ENCODE measurements around the gene RGS14.
A peak's percentile ranks its signal among the peaks of the same experiment; 100 is the strongest.

RGS14 gene

GRCh38 chr5:177357459-177358351 lies at the start of gene RGS14:
Gene RGS14, plus strand, starts transcription at chr5:177357924. Its CDS starts 101 bp downstream, at chr5:177358025.
- H3K27ac ChIP-seq (ENCODE audit: low read depth in 2 of 2, low read length in 2 of 2): peak within 1 kb of the TSS; percentile 31 to 46
- no peaks in the 10 kb centered on the region for H3K36me3 ChIP-seq (ENCODE audit: control insufficient read depth in 2 of 2, insufficient read depth in 2 of 2, low read length in 2 of 2)
- H3K9me3 ChIP-seq (ENCODE audit: control insufficient read depth in 2 of 2, low read length in 2 of 2): no peaks in the 10 kb centered on the region
- peaks cover 25 to 52% of the 10 kb centered on the region in 2 donors for H3K4me1 ChIP-seq (ENCODE audit: control insufficient read depth in 2 of 2, insufficient read depth in 2 of 2, low read length in 2 of 2)
- peak within 1 kb of the TSS; percentile 62 to 75 for H3K4me3 ChIP-seq (ENCODE audit: low read length in 2 of 2)
- peak within 1 kb of the TSS; percentile 64 to 65 for H3K9ac ChIP-seq (ENCODE audit: low read depth in 1 of 2, low read length in 2 of 2)
- no peaks in the 10 kb centered on the region for H3K27me3 ChIP-seq (ENCODE audit: control insufficient read depth in 2 of 2, insufficient read depth in 2 of 2, low read length in 2 of 2)

- no peaks in the 10 kb centered on the region for H3K27me3 ChIP-seq (ENCODE audit: control insufficient read depth in 2 of 2, insufficient read depth in 2 of 2, low read length in 2 of 2)
- H3K9me3 ChIP-seq (ENCODE audit: control insufficient read depth in 2 of 2, low read length in 2 of 2): no peaks in the 10 kb centered on the region
- no peak overlapping the region for H3K4me3 ChIP-seq (ENCODE audit: low read length in 2 of 2)
- peaks cover 33 to 45% of the 10 kb centered on the region in 2 donors for H3K4me1 ChIP-seq (ENCODE audit: control insufficient read depth in 2 of 2, insufficient read depth in 2 of 2, low read length in 2 of 2)
- H3K36me3 ChIP-seq (ENCODE audit: control insufficient read depth in 2 of 2, insufficient read depth in 2 of 2, low read length in 2 of 2): peaks cover 22 to 24% of the 10 kb centered on the region in 2 donors
- H3K9ac ChIP-seq (ENCODE audit: low read depth in 1 of 2, low read length in 2 of 2): peak overlapping the region in 1 of 2 donors; percentile 14
- peak overlapping the region in 1 of 2 donors; percentile 16 for H3K27ac ChIP-seq (ENCODE audit: low read depth in 2 of 2, low read length in 2 of 2)
These were observed 49.0 kb upstream of the RGS14 start for GRCh38 chr5:177308740-177309139.

- Histone ChIP-seq H3K36me3 (ENCODE audit: control insufficient read depth in 2 of 2, insufficient read depth in 2 of 2, low read length in 2 of 2) (peaks cover 22 to 24% of the 10 kb centered on the region in 2 donors), H3K4me3 (ENCODE audit: low read length in 2 of 2) (no peak overlapping the region), H3K27ac (ENCODE audit: low read depth in 2 of 2, low read length in 2 of 2) (peak overlapping the region in 1 of 2 donors; percentile 19), H3K9ac (ENCODE audit: low read depth in 1 of 2, low read length in 2 of 2) (no peak overlapping the region), H3K4me1 (ENCODE audit: control insufficient read depth in 2 of 2, insufficient read depth in 2 of 2, low read length in 2 of 2) (peaks cover 27 to 42% of the 10 kb centered on the region in 2 donors), H3K9me3 (ENCODE audit: control insufficient read depth in 2 of 2, low read length in 2 of 2) (no peaks in the 10 kb centered on the region), H3K27me3 (ENCODE audit: control insufficient read depth in 2 of 2, insufficient read depth in 2 of 2, low read length in 2 of 2) (no peaks in the 10 kb centered on the region)
These were observed 48.2 kb upstream of the RGS14 start for GRCh38 chr5:177309351-177310191.

- H3K27ac ChIP-seq (ENCODE audit: low read depth in 2 of 2, low read length in 2 of 2): peak overlapping the region in 1 of 2 donors; percentile 23
- peak overlapping the region in 1 of 2 donors; percentile 67 for H3K4me3 ChIP-seq (ENCODE audit: low read length in 2 of 2)
- peaks cover 20 to 24% of the 10 kb centered on the region in 2 donors for H3K36me3 ChIP-seq (ENCODE audit: control insufficient read depth in 2 of 2, insufficient read depth in 2 of 2, low read length in 2 of 2)
- H3K9ac ChIP-seq (ENCODE audit: low read depth in 1 of 2, low read length in 2 of 2): no peak overlapping the region
- H3K27me3 ChIP-seq (ENCODE audit: control insufficient read depth in 2 of 2, insufficient read depth in 2 of 2, low read length in 2 of 2): no peaks in the 10 kb centered on the region
- peaks cover 20 to 35% of the 10 kb centered on the region in 2 donors for H3K4me1 ChIP-seq (ENCODE audit: control insufficient read depth in 2 of 2, insufficient read depth in 2 of 2, low read length in 2 of 2)
- no peaks in the 10 kb centered on the region for H3K9me3 ChIP-seq (ENCODE audit: control insufficient read depth in 2 of 2, low read length in 2 of 2)
These were observed 47.4 kb upstream of the RGS14 start for GRCh38 chr5:177310332-177310731.

GRCh38 chr5:177310757-177311391 lies 46.9 kb upstream of the RGS14 start:
- peaks cover 14 to 35% of the 10 kb centered on the region in 2 donors for H3K4me1 ChIP-seq (ENCODE audit: control insufficient read depth in 2 of 2, insufficient read depth in 2 of 2, low read length in 2 of 2)
- no peaks in the 10 kb centered on the region for H3K27me3 ChIP-seq (ENCODE audit: control insufficient read depth in 2 of 2, insufficient read depth in 2 of 2, low read length in 2 of 2)
- peak overlapping the region; percentile 62 to 67 for H3K4me3 ChIP-seq (ENCODE audit: low read length in 2 of 2)
- peak overlapping the region in 1 of 2 donors; percentile 23 for H3K27ac ChIP-seq (ENCODE audit: low read depth in 2 of 2, low read length in 2 of 2)
- H3K9ac ChIP-seq (ENCODE audit: low read depth in 1 of 2, low read length in 2 of 2): peak overlapping the region; percentile 24 to 51
- H3K36me3 ChIP-seq (ENCODE audit: control insufficient read depth in 2 of 2, insufficient read depth in 2 of 2, low read length in 2 of 2): peaks cover 15 to 19% of the 10 kb centered on the region in 2 donors
- H3K9me3 ChIP-seq (ENCODE audit: control insufficient read depth in 2 of 2, low read length in 2 of 2): no peaks in the 10 kb centered on the region

- H3K9ac ChIP-seq (ENCODE audit: low read depth in 1 of 2, low read length in 2 of 2): peak overlapping the region; percentile 32 to 51
- no peaks in the 10 kb centered on the region for H3K9me3 ChIP-seq (ENCODE audit: control insufficient read depth in 2 of 2, low read length in 2 of 2)
- peaks cover 10 to 14% of the 10 kb centered on the region in 2 donors for H3K36me3 ChIP-seq (ENCODE audit: control insufficient read depth in 2 of 2, insufficient read depth in 2 of 2, low read length in 2 of 2)
- H3K27ac ChIP-seq (ENCODE audit: low read depth in 2 of 2, low read length in 2 of 2): peak overlapping the region in 1 of 2 donors; percentile 58
- peaks cover 13 to 35% of the 10 kb centered on the region in 2 donors for H3K4me1 ChIP-seq (ENCODE audit: control insufficient read depth in 2 of 2, insufficient read depth in 2 of 2, low read length in 2 of 2)
- peak overlapping the region; percentile 62 to 67 for H3K4me3 ChIP-seq (ENCODE audit: low read length in 2 of 2)
- H3K27me3 ChIP-seq (ENCODE audit: control insufficient read depth in 2 of 2, insufficient read depth in 2 of 2, low read length in 2 of 2): no peaks in the 10 kb centered on the region
These were observed 46.4 kb upstream of the RGS14 start for GRCh38 chr5:177311392-177311722.

- Histone ChIP-seq H3K27ac (ENCODE audit: low read depth in 2 of 2, low read length in 2 of 2) (peak within 1 kb of the TSS; percentile 58 to 67), H3K9me3 (ENCODE audit: control insufficient read depth in 2 of 2, low read length in 2 of 2) (no peaks in the 10 kb centered on the region), H3K4me3 (ENCODE audit: low read length in 2 of 2) (peak within 1 kb of the TSS; percentile 62 to 67), H3K9ac (ENCODE audit: low read depth in 1 of 2, low read length in 2 of 2) (peak within 1 kb of the TSS; percentile 32 to 51), H3K36me3 (ENCODE audit: control insufficient read depth in 2 of 2, insufficient read depth in 2 of 2, low read length in 2 of 2) (peaks cover 4 to 8% of the 10 kb centered on the region in 2 donors), H3K4me1 (ENCODE audit: control insufficient read depth in 2 of 2, insufficient read depth in 2 of 2, low read length in 2 of 2) (peaks cover 13 to 35% of the 10 kb centered on the region in 2 donors), H3K27me3 (ENCODE audit: control insufficient read depth in 2 of 2, insufficient read depth in 2 of 2, low read length in 2 of 2) (no peaks in the 10 kb centered on the region)
These were observed 45.7 kb upstream of the RGS14 start, which contains the start of gene MXD3 for GRCh38 chr5:177311723-177312648. Gene MXD3, minus strand, starts transcription at chr5:177311898. Its CDS starts 68 bp downstream, at chr5:177311830.

- Histone ChIP-seq H3K27ac (ENCODE audit: low read depth in 2 of 2, low read length in 2 of 2) (peak overlapping the region in 1 of 2 donors; percentile 24), H3K4me1 (ENCODE audit: control insufficient read depth in 2 of 2, insufficient read depth in 2 of 2, low read length in 2 of 2) (peaks cover 13 to 34% of the 10 kb centered on the region in 2 donors), H3K36me3 (ENCODE audit: control insufficient read depth in 2 of 2, insufficient read depth in 2 of 2, low read length in 2 of 2) (peaks cover 3 to 7% of the 10 kb centered on the region in 2 donors), H3K27me3 (ENCODE audit: control insufficient read depth in 2 of 2, insufficient read depth in 2 of 2, low read length in 2 of 2) (no peaks in the 10 kb centered on the region), H3K9ac (ENCODE audit: low read depth in 1 of 2, low read length in 2 of 2) (peak overlapping the region in 1 of 2 donors; percentile 17), H3K9me3 (ENCODE audit: control insufficient read depth in 2 of 2, low read length in 2 of 2) (no peaks in the 10 kb centered on the region), H3K4me3 (ENCODE audit: low read length in 2 of 2) (peak overlapping the region; percentile 54 to 62)
These were observed 45.0 kb upstream of the RGS14 start for GRCh38 chr5:177312649-177313181.
